Measurements from ENCODE around the gene HGF.

HGF gene

DNA sequence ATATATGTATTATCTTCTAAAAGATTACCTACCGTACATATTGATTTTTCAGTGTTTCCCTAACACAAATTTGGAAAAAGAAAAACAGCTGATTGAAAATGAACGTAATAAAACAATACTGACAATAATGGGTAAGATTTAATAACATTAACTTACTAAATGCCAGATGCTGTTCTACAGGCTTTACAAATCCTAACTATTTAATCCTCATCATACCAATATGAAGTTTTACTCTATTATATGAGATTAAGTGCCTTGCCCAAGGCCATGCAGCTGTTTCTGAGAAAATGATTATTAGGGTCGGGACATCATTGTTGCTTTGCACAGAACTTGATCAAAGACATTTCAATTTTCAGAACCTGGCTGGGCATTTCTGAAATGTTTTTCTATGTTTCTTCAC is 104.6 kb downstream of the HGF start:
- Histone ChIP-seq H3K9ac (ENCODE audit: low read length) (no peak overlapping the region), H3K18ac (ENCODE audit: low read depth in 1 of 2, low read length in 2 of 2) (no peak overlapping the region), H2AFZ (ENCODE audit: low read depth, low read length) (no peak overlapping the region), H3K27ac (ENCODE audit: low read length, poor library complexity, severe bottlenecking) (no peak overlapping the region), H3K9me3 (ENCODE audit: control insufficient read depth, low read length) (no peaks in the 10 kb centered on the region), H2BK5ac (ENCODE audit: low read depth, low read length, poor library complexity, severe bottlenecking) (no peak overlapping the region), H3K4me2 (ENCODE audit: low read length, poor library complexity, severe bottlenecking) (no peak overlapping the region), H2BK120ac (ENCODE audit: low read depth, low read length) (no peak overlapping the region), H4K8ac (ENCODE audit: low read length) (no peak overlapping the region), H2BK12ac (ENCODE audit: low read length in 2 of 2) (no peak overlapping the region), H3K4me1 (ENCODE audit: control insufficient read depth, insufficient read depth, low read depth, low read length) (no peaks in the 10 kb centered on the region), H3K79me1 (replicated peaks; ENCODE audit: low read length, poor library complexity, severe bottlenecking) (no peaks in the 10 kb centered on the region), H3K4ac (ENCODE audit: low read depth in 1 of 2, low read length in 2 of 2) (no peak overlapping the region), H3K14ac (ENCODE audit: low read length in 2 of 2) (no peak overlapping the region), H3K27me3 (ENCODE audit: control insufficient read depth in 1 of 2, insufficient read depth in 1 of 2, low read length in 2 of 2) (no peaks in the 10 kb centered on the region), H4K91ac (ENCODE audit: low read length) (no peak overlapping the region), H2AK5ac (ENCODE audit: low read length, severe bottlenecking) (no peak overlapping the region), H3K36me3 (ENCODE audit: control insufficient read depth in 1 of 2, insufficient read depth in 2 of 2, low read depth in 1 of 2, low read length in 2 of 2) (no peaks in the 10 kb centered on the region), H3K4me3 (ENCODE audit: insufficient read depth in 1 of 2, low read depth in 1 of 2, low read length in 2 of 2) (no peak overlapping the region), H2BK15ac (ENCODE audit: low read depth, poor library complexity, severe bottlenecking) (no peak overlapping the region), H3K23ac (ENCODE audit: low read length in 2 of 2) (no peak overlapping the region)
- WGBS = 100% methylated on average over 1 of the region's 3 CpGs
- DNase-seq = no peak

DNA sequence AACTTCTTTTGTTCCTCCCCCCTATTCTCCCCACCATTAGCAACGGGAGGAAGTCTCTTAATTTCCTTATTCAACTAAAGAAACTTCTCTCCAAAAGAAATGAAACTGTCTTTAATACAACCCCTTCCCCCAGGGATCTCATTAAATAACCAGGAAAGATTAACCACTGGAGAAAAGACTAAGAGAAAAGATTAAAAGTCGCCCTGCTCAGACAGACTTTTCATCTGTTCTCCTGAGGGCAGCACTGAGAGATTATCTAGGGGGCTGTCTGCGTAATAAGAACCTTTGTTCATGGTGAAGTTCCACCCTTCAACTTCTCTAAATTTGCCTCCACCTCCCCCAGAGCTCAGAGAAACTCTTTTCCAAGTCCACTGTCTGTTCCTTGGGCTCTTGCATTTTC is 105.5 kb downstream of the HGF start:
- no peak overlapping the region for H2AK5ac ChIP-seq (ENCODE audit: low read length, severe bottlenecking)

GRCh38 chr7:81662531-81662930 is 107.3 kb downstream of the HGF start:
- no peak overlapping the region for H3K14ac ChIP-seq (ENCODE audit: low read length in 2 of 2)

More for the DNA sequence above, 105.5 kb downstream of the HGF start:
- Histone ChIP-seq H3K23ac (ENCODE audit: low read length in 2 of 2) (no peak overlapping the region), H3K79me1 (replicated peaks; ENCODE audit: low read length, poor library complexity, severe bottlenecking) (no peaks in the 10 kb centered on the region), H4K91ac (ENCODE audit: low read length) (no peak overlapping the region), H2BK12ac (ENCODE audit: low read length in 2 of 2) (no peak overlapping the region), H3K27me3 (ENCODE audit: control insufficient read depth in 1 of 2, insufficient read depth in 1 of 2, low read length in 2 of 2) (no peaks in the 10 kb centered on the region), H3K4me1 (ENCODE audit: control insufficient read depth, insufficient read depth, low read depth, low read length) (no peaks in the 10 kb centered on the region), H3K4ac (ENCODE audit: low read depth in 1 of 2, low read length in 2 of 2) (no peak overlapping the region), H3K14ac (ENCODE audit: low read length in 2 of 2) (no peak overlapping the region), H3K9ac (ENCODE audit: low read length) (no peak overlapping the region), H3K4me3 (ENCODE audit: insufficient read depth in 1 of 2, low read depth in 1 of 2, low read length in 2 of 2) (no peak overlapping the region), H2BK15ac (ENCODE audit: low read depth, poor library complexity, severe bottlenecking) (no peak overlapping the region), H3K36me3 (ENCODE audit: control insufficient read depth in 1 of 2, insufficient read depth in 2 of 2, low read depth in 1 of 2, low read length in 2 of 2) (no peaks in the 10 kb centered on the region), H3K18ac (ENCODE audit: low read depth in 1 of 2, low read length in 2 of 2) (no peak overlapping the region), H2BK5ac (ENCODE audit: low read depth, low read length, poor library complexity, severe bottlenecking) (no peak overlapping the region), H3K9me3 (ENCODE audit: control insufficient read depth, low read length) (no peaks in the 10 kb centered on the region), H3K27ac (ENCODE audit: low read length, poor library complexity, severe bottlenecking) (no peak overlapping the region), H3K4me2 (ENCODE audit: low read length, poor library complexity, severe bottlenecking) (no peak overlapping the region), H2BK120ac (ENCODE audit: low read depth, low read length) (peak overlapping the region; percentile 34), H4K8ac (ENCODE audit: low read length) (no peak overlapping the region), H2AFZ (ENCODE audit: low read depth, low read length) (no peak overlapping the region)
- no peak for DNase-seq
- 89% methylated on average over 3 of the region's 3 CpGs for WGBS

GRCh38 chr7:81659697-81660395 is 110.0 kb downstream of the HGF start:
- H3K79me1 ChIP-seq (replicated peaks; ENCODE audit: low read length, poor library complexity, severe bottlenecking) = no peaks in the 10 kb centered on the region
- H3K4me3 ChIP-seq (ENCODE audit: insufficient read depth in 1 of 2, low read depth in 1 of 2, low read length in 2 of 2) = no peak overlapping the region
- H3K23ac ChIP-seq (ENCODE audit: low read length in 2 of 2) = no peak overlapping the region
- H3K36me3 ChIP-seq (ENCODE audit: control insufficient read depth in 1 of 2, insufficient read depth in 2 of 2, low read depth in 1 of 2, low read length in 2 of 2) = no peaks in the 10 kb centered on the region
- no peak overlapping the region for H2BK120ac ChIP-seq (ENCODE audit: low read depth, low read length)
- H3K9me3 ChIP-seq (ENCODE audit: control insufficient read depth, low read length) = no peaks in the 10 kb centered on the region
- no peak overlapping the region for H3K27ac ChIP-seq (ENCODE audit: low read length, poor library complexity, severe bottlenecking)
- H2BK5ac ChIP-seq (ENCODE audit: low read depth, low read length, poor library complexity, severe bottlenecking) = no peak overlapping the region
- H2BK15ac ChIP-seq (ENCODE audit: low read depth, poor library complexity, severe bottlenecking) = no peak overlapping the region
- H3K14ac ChIP-seq (ENCODE audit: low read length in 2 of 2) = no peak overlapping the region
- no peak overlapping the region for H3K4me2 ChIP-seq (ENCODE audit: low read length, poor library complexity, severe bottlenecking)
- H3K4me1 ChIP-seq (ENCODE audit: control insufficient read depth, insufficient read depth, low read depth, low read length) = no peaks in the 10 kb centered on the region
- H4K8ac ChIP-seq (ENCODE audit: low read length) = no peak overlapping the region
- H2AFZ ChIP-seq (ENCODE audit: low read depth, low read length) = no peak overlapping the region
- no peaks in the 10 kb centered on the region for H3K27me3 ChIP-seq (ENCODE audit: control insufficient read depth in 1 of 2, insufficient read depth in 1 of 2, low read length in 2 of 2)
- H4K91ac ChIP-seq (ENCODE audit: low read length) = no peak overlapping the region
- no peak overlapping the region for H3K4ac ChIP-seq (ENCODE audit: low read depth in 1 of 2, low read length in 2 of 2)
- H2BK12ac ChIP-seq (ENCODE audit: low read length in 2 of 2) = no peak overlapping the region
- WGBS = 95% methylated on average over 2 of the region's 3 CpGs
- H2AK5ac ChIP-seq (ENCODE audit: low read length, severe bottlenecking) = no peak overlapping the region
- H3K9ac ChIP-seq (ENCODE audit: low read length) = no peak overlapping the region
- no peak for DNase-seq
- H3K18ac ChIP-seq (ENCODE audit: low read depth in 1 of 2, low read length in 2 of 2) = no peak overlapping the region

More at GRCh38 chr7:81662531-81662930, 107.3 kb downstream of the HGF start:
- no peak overlapping the region for H2BK15ac ChIP-seq (ENCODE audit: low read depth, poor library complexity, severe bottlenecking)
- H3K36me3 ChIP-seq (ENCODE audit: control insufficient read depth in 1 of 2, insufficient read depth in 2 of 2, low read depth in 1 of 2, low read length in 2 of 2) = no peaks in the 10 kb centered on the region
- H3K18ac ChIP-seq (ENCODE audit: low read depth in 1 of 2, low read length in 2 of 2) = no peak overlapping the region
- H3K4ac ChIP-seq (ENCODE audit: low read depth in 1 of 2, low read length in 2 of 2) = no peak overlapping the region
- H3K27me3 ChIP-seq (ENCODE audit: control insufficient read depth in 1 of 2, insufficient read depth in 1 of 2, low read length in 2 of 2) = no peaks in the 10 kb centered on the region
- DNase-seq = no peak
- H4K91ac ChIP-seq (ENCODE audit: low read length) = no peak overlapping the region
- H3K4me3 ChIP-seq (ENCODE audit: insufficient read depth in 1 of 2, low read depth in 1 of 2, low read length in 2 of 2) = no peak overlapping the region
- no peak overlapping the region for H3K23ac ChIP-seq (ENCODE audit: low read length in 2 of 2)
- no peak overlapping the region for H3K27ac ChIP-seq (ENCODE audit: low read length, poor library complexity, severe bottlenecking)
- H2BK5ac ChIP-seq (ENCODE audit: low read depth, low read length, poor library complexity, severe bottlenecking) = no peak overlapping the region
- H4K8ac ChIP-seq (ENCODE audit: low read length) = no peak overlapping the region
- no peaks in the 10 kb centered on the region for H3K79me1 ChIP-seq (replicated peaks; ENCODE audit: low read length, poor library complexity, severe bottlenecking)
- no peak overlapping the region for H2AFZ ChIP-seq (ENCODE audit: low read depth, low read length)
- no peak overlapping the region for H3K9ac ChIP-seq (ENCODE audit: low read length)
- no peak overlapping the region for H2BK120ac ChIP-seq (ENCODE audit: low read depth, low read length)
- no peaks in the 10 kb centered on the region for H3K4me1 ChIP-seq (ENCODE audit: control insufficient read depth, insufficient read depth, low read depth, low read length)
- H2BK12ac ChIP-seq (ENCODE audit: low read length in 2 of 2) = no peak overlapping the region
- 80% methylated on average over 1 of the region's 1 CpG for WGBS
- H2AK5ac ChIP-seq (ENCODE audit: low read length, severe bottlenecking) = no peak overlapping the region
- no peak overlapping the region for H3K4me2 ChIP-seq (ENCODE audit: low read length, poor library complexity, severe bottlenecking)
- H3K9me3 ChIP-seq (ENCODE audit: control insufficient read depth, low read length) = no peaks in the 10 kb centered on the region
